ENCODE measurements around the gene CHMP1B. TPM values are rescaled to one million over a fixed set of nuclear protein-coding genes. Genes with fewer than 3 reads are reported as not detected.

CHMP1B gene
- total and polyA plus RNA-seq, 5 donors, result 28.8 to 40.4 (median 34.2) TPM

GRCh38 chr18:11857177-11857887 lies 6.1 kb downstream of the CHMP1B start:
- 38% methylated on average over 11 of the region's 11 CpGs for WGBS
- Histone ChIP-seq H3K4me1 (ENCODE audit: control insufficient read depth, insufficient read depth, low read length) (no peaks in the 10 kb centered on the region), H3K9me3 (ENCODE audit: control insufficient read depth, low read length) (no peaks in the 10 kb centered on the region), H3K27me3 (ENCODE audit: control insufficient read depth, insufficient read depth) (no peaks in the 10 kb centered on the region), H3K27ac (ENCODE audit: low read length) (peak overlapping the region; percentile 80), H3K4me3 (ENCODE audit: low read length) (no peak overlapping the region)
- ATAC-seq, result peak; percentile 72 to 88
- intact Hi-C loops (cut with DNase I), result no loop called here
- DNase-seq, result peak; percentile 77 to 84 (median 80)

- ATAC-seq, result no peak
- H3K4me3 ChIP-seq (ENCODE audit: low read length), result no peak overlapping the region
- intact Hi-C loops (cut with DNase I), result no loop called here
- no peaks in the 10 kb centered on the region for H3K4me1 ChIP-seq (ENCODE audit: control insufficient read depth, insufficient read depth, low read length)
- H3K27me3 ChIP-seq (ENCODE audit: control insufficient read depth, insufficient read depth), result no peaks in the 10 kb centered on the region
- no peak overlapping the region for H3K27ac ChIP-seq (ENCODE audit: low read length)
- H3K9me3 ChIP-seq (ENCODE audit: control insufficient read depth, low read length), result no peaks in the 10 kb centered on the region
- 93% methylated on average over 7 of the region's 7 CpGs for WGBS
- DNase-seq, result no peak
Observed at GRCh38 chr18:11859282-11859830, 8.1 kb downstream of the CHMP1B start.

GRCh38 chr18:11859903-11860407 lies 8.7 kb downstream of the CHMP1B start:
- Histone ChIP-seq H3K4me3 (ENCODE audit: low read length) (no peak overlapping the region), H3K27me3 (ENCODE audit: control insufficient read depth, insufficient read depth) (no peaks in the 10 kb centered on the region), H3K27ac (ENCODE audit: low read length) (no peak overlapping the region), H3K4me1 (ENCODE audit: control insufficient read depth, insufficient read depth, low read length) (no peaks in the 10 kb centered on the region), H3K9me3 (ENCODE audit: control insufficient read depth, low read length) (no peaks in the 10 kb centered on the region)
- intact Hi-C loops (cut with DNase I), result no loop called here
- no peak for DNase-seq
- WGBS, result 66% methylated on average over 4 of the region's 4 CpGs
- peak in 1 of 2 donors; percentile 46 for ATAC-seq

GRCh38 chr18:11860594-11861450 lies 9.6 kb downstream of the CHMP1B start:
- WGBS, result 87% methylated on average over 17 of the region's 17 CpGs
- Histone ChIP-seq H3K27ac (ENCODE audit: low read length) (no peak overlapping the region), H3K27me3 (ENCODE audit: control insufficient read depth, insufficient read depth) (no peaks in the 10 kb centered on the region), H3K4me3 (ENCODE audit: low read length) (no peak overlapping the region), H3K4me1 (ENCODE audit: control insufficient read depth, insufficient read depth, low read length) (no peaks in the 10 kb centered on the region), H3K9me3 (ENCODE audit: control insufficient read depth, low read length) (no peaks in the 10 kb centered on the region)
- DNase-seq (no peak), ATAC-seq (no peak)
- intact Hi-C loops (cut with DNase I), result no loop called here

GRCh38 chr18:11861583-11862288 lies 10.5 kb downstream of the CHMP1B start:
- ATAC-seq (no peak), DNase-seq (no peak)
- H3K27ac ChIP-seq (ENCODE audit: low read length), result no peak overlapping the region
- intact Hi-C loops (cut with DNase I), result no loop called here
- H3K27me3 ChIP-seq (ENCODE audit: control insufficient read depth, insufficient read depth), result no peaks in the 10 kb centered on the region
- no peaks in the 10 kb centered on the region for H3K4me1 ChIP-seq (ENCODE audit: control insufficient read depth, insufficient read depth, low read length)
- WGBS, result 82% methylated on average over 20 of the region's 20 CpGs
- H3K4me3 ChIP-seq (ENCODE audit: low read length), result no peak overlapping the region
- no peaks in the 10 kb centered on the region for H3K9me3 ChIP-seq (ENCODE audit: control insufficient read depth, low read length)

GRCh38 chr18:11862468-11863137 lies 11.4 kb downstream of the CHMP1B start:
- no peaks in the 10 kb centered on the region for H3K4me1 ChIP-seq (ENCODE audit: control insufficient read depth, insufficient read depth, low read length)
- H3K27ac ChIP-seq (ENCODE audit: low read length), result no peak overlapping the region
- no peak overlapping the region for H3K4me3 ChIP-seq (ENCODE audit: low read length)
- DNase-seq, result no peak
- intact Hi-C loops (cut with DNase I), result no loop called here
- ATAC-seq, result no peak
- no peaks in the 10 kb centered on the region for H3K9me3 ChIP-seq (ENCODE audit: control insufficient read depth, low read length)
- no peaks in the 10 kb centered on the region for H3K27me3 ChIP-seq (ENCODE audit: control insufficient read depth, insufficient read depth)
- 75% methylated on average over 6 of the region's 6 CpGs for WGBS

GRCh38 chr18:11864471-11864870 lies 13.3 kb downstream of the CHMP1B start:
- no peak for DNase-seq

GRCh38 chr18:11865071-11865470 lies 13.9 kb downstream of the CHMP1B start:
- intact Hi-C loops (cut with DNase I), result no loop called here
- Histone ChIP-seq H3K27ac (ENCODE audit: low read length) (no peak overlapping the region), H3K4me1 (ENCODE audit: control insufficient read depth, insufficient read depth, low read length) (no peaks in the 10 kb centered on the region), H3K4me3 (ENCODE audit: low read length) (no peak overlapping the region), H3K9me3 (ENCODE audit: control insufficient read depth, low read length) (no peaks in the 10 kb centered on the region), H3K27me3 (ENCODE audit: control insufficient read depth, insufficient read depth) (no peaks in the 10 kb centered on the region)
- DNase-seq, result no peak
- no peak for ATAC-seq
- 89% methylated on average over 12 of the region's 12 CpGs for WGBS

More at GRCh38 chr18:11864471-11864870, 13.3 kb downstream of the CHMP1B start:
- intact Hi-C loops (cut with DNase I), result no loop called here
- H3K27me3 ChIP-seq (ENCODE audit: control insufficient read depth, insufficient read depth), result no peaks in the 10 kb centered on the region
- 81% methylated on average over 2 of the region's 2 CpGs for WGBS
- no peak overlapping the region for H3K4me3 ChIP-seq (ENCODE audit: low read length)
- no peaks in the 10 kb centered on the region for H3K9me3 ChIP-seq (ENCODE audit: control insufficient read depth, low read length)
- H3K4me1 ChIP-seq (ENCODE audit: control insufficient read depth, insufficient read depth, low read length), result no peaks in the 10 kb centered on the region
- ATAC-seq, result no peak
- H3K27ac ChIP-seq (ENCODE audit: low read length), result no peak overlapping the region

- ATAC-seq, result no peak
- no peak overlapping the region for H3K4me3 ChIP-seq (ENCODE audit: low read length)
- no peaks in the 10 kb centered on the region for H3K4me1 ChIP-seq (ENCODE audit: control insufficient read depth, insufficient read depth, low read length)
- DNase-seq, result no peak
- intact Hi-C loops (cut with DNase I), result no loop called here
- H3K27ac ChIP-seq (ENCODE audit: low read length), result no peak overlapping the region
- no peaks in the 10 kb centered on the region for H3K27me3 ChIP-seq (ENCODE audit: control insufficient read depth, insufficient read depth)
- H3K9me3 ChIP-seq (ENCODE audit: control insufficient read depth, low read length), result no peaks in the 10 kb centered on the region
- WGBS, result 57% methylated on average over 10 of the region's 10 CpGs
Observed at GRCh38 chr18:11866329-11866728, 15.1 kb downstream of the CHMP1B start.

- ATAC-seq, result no peak
- no peaks in the 10 kb centered on the region for H3K27me3 ChIP-seq (ENCODE audit: control insufficient read depth, insufficient read depth)
Observed at GRCh38 chr18:11866764-11867163, 15.6 kb downstream of the CHMP1B start.

More at GRCh38 chr18:11866764-11867163, 15.6 kb downstream of the CHMP1B start:
- H3K9me3 ChIP-seq (ENCODE audit: control insufficient read depth, low read length), result no peaks in the 10 kb centered on the region
- H3K4me1 ChIP-seq (ENCODE audit: control insufficient read depth, insufficient read depth, low read length), result no peaks in the 10 kb centered on the region
- WGBS, result 50% methylated on average over 5 of the region's 5 CpGs
- DNase-seq, result no peak
- H3K4me3 ChIP-seq (ENCODE audit: low read length), result no peak overlapping the region
- no peak overlapping the region for H3K27ac ChIP-seq (ENCODE audit: low read length)
- intact Hi-C loops (cut with DNase I), result no loop called here

Data from right cardiac atrium (tissue), 5 donors.